NCI-H1092 treated with DMSO at 0.1 percent for 48 hours (cell line): Measurements from ENCODE around the gene LRRC30.
A peak's percentile ranks its signal among the peaks of the same experiment; 100 is the strongest.

Experiments
- DNase-seq: peaks from one replicate; lab custom pipeline; 2025; lab: John Stamatoyannopoulos, UW

Gene LRRC30

DNA sequence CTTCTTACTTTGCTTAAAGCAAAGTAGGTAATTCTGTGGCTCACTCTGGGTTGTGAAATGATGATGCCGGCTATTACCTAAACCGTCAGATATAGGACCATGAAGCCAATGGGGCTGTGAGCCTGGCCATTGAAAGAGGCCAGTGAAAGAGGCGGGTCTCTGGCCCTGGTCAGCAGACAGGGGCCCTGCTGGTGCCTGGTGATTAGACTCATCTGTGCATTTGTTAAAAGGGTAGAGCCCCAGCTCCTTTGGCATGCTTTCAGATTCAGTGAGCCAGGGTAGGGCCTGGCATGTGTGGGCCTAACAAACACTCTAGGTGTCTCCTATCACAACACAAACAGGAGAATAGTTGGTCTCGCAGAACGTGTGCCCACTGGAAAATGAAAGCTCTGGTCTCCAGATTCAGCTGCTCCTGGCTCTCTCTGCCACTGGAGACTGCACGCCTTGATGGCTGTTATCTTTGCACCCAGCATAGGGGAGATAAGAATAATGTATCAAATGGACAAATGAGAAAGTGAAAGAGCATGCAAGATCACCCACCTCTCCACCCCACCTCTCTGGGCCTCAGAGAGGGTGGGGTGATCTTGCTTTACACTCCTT is 6.9 kb downstream of the LRRC30 start:
- DNase-seq = no peak

DNA sequence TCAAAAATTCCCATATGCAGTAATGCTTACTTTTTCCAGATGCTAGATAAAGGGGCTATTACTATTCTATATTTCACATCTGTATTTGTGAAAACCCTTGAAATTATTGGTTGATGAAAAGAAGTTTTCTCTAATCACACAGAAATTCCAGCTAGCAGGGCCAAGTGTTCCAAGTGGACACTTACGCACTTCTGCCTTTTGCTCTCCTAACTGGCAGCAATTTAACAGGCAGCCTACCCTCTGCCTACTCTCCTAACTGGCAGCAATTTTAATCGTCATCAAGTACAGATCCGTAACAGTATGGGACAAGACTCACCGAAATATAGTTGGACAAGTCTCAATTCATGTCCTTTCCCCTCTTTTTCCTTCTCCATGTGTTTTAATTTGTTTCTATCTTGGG is 12.0 kb downstream of the LRRC30 start:
- no peak for DNase-seq

DNA sequence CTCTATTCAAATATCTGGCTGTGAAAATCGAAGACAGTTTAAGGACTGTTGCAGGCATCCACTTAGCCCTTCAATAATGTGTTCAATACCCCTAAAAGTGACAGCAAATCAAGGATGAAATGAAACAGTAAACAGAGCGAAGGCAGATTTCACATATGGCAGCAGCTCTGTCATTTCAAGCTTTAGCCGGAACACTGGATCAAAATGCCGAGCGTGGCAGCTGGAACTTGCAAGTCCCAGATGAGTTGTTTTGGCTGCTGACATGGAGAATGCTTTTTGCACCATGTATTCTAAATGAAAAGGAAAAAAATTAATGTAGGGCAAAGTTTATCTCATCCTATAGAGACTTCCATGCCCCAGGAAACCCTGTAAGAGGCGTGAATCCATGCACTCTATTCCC is 18.0 kb downstream of the LRRC30 start:
- no peak for DNase-seq

DNA sequence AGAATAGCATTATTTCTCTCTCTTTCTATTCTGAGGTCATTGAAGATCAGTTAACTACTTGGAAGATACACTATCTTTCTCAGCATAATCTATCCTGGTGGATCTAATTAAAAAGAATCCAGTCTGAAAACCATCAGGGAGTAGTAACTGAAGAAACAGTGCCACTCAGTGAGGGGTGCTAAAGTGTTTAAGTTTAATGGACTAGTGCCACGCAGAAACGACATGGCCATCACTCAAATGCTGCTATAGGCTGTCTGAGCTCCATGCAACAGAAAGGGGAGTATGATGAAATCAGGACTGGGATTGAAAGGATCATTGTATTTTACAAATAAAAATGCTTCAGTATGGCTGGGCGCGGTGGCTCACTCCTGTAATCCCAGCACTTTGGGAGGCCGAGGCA is 23.3 kb downstream of the LRRC30 start:
- no peak for DNase-seq

DNA sequence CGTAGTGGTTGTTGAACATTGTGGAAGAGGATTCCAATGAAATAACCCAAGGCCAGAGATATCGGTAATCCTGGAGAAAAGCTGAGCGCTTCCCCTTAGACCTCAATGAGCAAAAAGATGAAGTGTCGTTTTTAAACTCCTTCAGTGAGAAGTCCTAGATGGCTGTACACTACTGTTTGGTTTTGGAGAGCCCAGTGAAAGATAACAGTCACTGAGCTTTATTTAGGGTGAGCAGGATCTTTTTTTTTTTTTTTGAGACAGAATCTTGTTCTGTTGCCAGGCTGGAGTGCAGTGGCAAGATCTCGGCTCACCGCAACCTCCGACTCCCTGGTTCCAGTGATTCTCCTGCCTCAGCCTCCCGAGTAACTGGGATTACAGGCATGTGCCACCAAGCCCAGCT is 24.2 kb downstream of the LRRC30 start:
- no peak for DNase-seq

DNA sequence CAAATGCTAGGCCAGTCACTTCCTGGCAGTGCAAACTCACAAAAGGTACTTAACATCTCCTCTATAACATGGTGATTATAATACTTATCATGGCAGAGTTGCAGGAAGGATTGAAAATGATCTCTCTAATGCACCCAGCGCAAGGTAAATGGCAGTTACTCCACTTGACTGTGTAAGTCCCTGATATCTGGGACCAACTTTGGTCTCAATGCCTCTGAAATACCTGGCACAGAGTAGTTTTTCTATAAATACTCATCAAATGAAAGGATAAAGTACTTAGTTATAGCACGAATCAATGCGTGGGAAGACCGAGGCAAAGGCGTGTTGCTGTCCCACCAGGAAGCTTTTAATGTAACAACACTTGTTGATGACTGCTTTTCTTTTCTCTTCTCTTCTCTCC is 24.8 kb downstream of the LRRC30 start:
- no peak for DNase-seq

DNA sequence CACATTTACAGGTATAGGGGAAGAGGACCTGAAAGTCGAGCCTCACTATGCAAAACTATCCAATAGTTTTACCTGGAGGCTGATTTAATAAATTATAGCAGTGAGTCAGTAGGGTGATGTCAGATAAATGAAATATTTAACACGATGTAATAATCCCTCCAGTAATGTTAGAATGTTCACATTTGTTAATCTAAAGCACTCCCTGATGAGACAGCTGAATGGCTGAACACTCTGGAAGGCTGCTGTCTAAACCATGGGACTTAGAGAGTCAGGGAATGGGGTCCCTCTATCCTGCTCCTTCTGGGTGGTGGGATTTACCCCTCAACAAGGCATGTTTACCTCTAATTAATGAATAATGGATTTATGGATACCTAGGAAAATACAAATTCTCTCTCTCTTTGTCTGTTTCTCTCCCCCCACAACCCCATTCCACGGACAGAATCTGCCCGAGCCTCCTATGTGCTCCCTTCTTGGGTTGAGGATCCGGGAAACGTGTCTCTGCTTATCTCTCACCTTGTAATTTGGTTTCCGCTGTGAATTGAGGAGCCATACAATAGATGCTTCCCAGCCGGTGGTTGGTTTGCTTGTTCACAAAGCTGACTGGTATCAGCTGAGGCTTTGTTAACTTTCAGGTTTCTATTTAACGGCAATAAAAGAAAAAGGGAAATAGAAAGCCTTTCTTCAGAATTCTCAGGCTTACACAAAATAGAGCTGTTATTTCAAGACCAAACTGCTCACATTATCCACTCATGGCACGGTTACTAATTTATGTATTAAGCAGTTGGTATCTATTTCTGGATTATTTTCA is 25.9 kb downstream of the LRRC30 start:
- DNase-seq = no peak

DNA sequence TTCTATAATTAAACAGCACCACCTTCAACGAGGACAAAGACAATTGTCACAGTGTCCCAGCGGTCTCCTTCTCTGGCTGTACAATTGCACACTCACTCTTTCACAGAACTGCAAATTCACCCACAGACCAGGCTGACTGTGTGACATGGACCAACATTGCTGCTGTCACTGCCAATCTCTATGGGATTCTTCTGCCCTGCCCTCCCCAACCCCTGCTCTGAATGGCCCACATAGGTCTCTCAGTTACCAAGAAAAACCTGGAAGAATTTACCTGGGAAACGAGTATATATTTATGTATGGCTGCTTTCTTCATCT is 26.5 kb downstream of the LRRC30 start:
- no peak for DNase-seq

DNA sequence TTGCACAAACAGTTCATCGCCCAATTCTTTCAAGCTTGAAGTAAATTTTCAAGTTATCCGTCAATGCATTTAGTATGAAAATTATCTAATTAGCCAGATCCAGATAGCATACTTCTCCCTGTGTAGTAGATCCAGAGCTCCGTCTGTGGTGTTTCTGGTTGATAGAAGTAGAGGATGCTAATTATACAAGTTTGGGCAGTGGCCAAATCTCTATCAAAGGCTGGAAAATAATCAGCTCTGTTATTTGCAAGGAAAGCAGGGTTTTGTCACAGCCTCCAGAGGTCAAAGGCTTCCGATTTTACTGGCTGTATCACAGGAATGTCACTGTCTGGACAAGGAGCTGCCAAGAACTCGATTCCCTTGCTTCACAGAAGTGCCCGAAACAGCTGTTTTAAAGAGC is 28.6 kb downstream of the LRRC30 start:
- peak; percentile 0 for DNase-seq

DNA sequence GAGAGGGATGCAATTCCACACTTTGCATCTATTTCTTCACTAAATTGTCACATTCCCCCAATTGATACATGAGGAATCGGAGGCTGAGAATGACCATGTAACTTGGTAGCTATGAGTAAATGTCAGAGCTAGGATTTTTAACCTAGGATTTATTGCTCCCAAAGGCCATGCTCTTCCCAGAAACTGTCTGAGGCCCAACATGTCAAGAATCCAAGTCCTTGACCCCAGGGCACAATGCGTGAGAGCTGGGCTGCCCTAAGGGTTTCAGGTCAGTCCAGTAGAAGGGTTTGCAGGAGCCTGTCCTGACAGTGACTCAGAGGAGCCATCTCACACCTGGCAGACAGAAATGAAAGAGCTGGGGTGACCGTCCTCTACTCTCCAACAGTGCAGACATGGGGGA is 30.3 kb downstream of the LRRC30 start:
- no peak for DNase-seq

DNA sequence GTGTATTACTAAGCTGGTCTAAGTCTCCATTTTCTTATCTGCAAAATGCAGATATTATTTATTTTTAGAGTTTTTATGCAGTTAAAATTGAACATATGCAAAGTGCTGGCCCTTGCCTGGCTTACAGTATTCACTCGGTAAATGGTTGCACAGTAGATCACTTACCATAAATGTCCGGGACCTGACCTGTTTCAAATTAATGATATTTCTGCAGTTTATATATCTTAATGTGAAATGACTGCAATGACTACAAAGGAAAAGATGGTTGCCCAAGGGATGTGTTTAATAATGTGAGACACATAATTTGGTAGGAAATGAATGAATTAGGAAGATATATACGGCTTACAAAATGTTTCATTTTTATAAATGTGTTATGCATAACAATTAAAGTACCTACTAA is 37.1 kb downstream of the LRRC30 start:
- no peak for DNase-seq

DNA sequence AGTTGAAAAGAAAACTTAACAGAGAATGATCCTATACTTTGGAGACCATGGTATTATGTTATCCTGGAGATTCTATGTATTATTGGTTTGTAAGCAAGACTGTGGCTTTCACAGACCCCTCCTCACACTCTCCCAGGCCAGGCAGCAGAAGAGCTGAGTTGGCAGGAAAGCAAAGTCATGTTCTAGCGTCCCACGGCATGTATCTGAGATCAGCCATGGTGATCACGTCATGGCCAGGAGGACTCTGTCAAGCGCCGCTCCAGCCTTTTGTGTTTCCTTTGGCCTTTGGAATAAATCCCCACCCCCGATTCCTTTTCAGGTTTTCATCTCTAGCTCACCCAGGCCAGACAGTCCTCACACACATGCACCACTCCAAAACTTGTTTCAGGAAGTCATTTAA is 39.1 kb downstream of the LRRC30 start:
- DNase-seq = no peak

DNA sequence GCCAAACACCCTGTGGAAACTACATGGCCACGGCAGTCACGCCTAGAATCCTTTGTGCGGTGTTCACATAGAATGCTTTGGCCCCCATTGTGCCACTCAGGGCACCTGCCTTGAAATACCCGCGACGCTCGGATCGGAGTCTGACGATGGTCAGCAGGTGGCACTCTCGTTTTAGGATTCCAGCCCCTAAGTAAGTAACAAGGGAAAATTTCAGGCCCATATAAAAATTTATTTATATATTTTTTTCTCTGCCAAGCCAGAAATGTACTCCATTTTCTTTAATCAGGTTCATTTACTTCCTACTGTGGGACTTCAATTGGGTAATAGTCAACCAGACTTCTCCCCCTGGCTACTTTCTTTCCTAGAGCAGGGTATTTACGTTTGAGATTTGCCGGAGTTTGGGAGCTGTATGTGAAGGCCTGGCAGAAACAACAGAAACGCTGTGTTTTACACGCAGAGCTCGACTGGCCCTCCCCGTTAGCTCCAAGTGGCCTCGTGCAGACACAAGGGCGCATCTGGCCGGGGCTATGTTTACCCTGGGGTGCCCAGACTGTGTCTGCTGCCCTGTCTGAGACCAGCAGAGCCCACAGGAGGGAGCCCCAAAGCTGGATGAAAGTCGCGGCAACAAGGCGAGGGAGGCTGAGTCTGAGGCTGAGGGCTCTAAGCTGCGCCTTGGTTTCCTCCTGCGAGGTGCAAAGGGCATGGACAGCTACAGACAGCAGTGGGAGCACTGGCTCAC is 41.6 kb downstream of the LRRC30 start:
- DNase-seq = peak; percentile 48

DNA sequence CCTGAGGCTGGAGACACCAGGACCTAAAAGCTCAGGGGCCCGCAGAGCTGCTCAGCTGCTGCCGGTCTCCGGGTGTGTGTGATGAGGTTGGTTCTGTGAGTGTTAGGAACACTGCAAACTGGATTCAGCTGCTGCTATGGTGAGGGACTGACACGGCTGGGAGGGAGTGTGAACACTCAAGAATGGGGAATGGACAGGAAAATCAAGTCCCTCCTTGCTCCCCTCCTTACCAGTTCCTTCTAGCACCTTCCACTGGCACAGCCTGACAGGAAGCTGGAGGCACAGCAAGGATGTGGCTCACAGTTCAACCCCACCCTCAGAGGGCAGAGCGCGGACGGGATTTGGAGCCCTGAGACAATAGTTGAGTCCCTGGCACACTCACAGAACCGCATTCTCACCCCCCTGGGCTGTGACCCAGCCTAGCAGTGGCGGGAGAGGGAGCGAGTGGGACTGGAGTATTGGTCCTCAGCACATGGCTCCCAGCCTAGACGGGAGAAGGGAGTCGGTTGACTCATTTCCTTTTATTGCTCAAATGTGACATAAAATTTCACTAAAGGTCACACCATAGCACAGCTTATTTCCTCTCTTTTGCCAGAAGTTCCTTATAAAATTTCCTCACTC is 42.5 kb downstream of the LRRC30 start:
- no peak for DNase-seq

DNA sequence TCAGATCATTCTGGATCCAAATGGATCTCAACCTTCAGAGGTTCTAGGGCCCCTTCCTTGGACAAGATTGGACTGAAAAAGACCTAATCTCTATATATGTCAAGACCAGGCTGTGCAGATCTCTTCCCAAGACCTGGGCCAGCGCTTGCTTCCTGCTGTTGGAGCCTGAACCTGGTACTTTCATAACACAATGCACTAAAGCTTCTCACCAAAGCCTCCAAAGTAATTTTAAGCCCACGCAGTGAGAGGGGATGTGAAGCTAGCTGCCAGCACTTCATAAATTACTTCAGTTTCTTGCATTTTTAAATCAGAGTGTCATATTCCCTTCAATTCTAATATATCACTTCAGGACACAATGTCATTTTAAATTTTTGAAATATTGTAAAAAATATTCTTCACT is 50.7 kb downstream of the LRRC30 start:
- DNase-seq = no peak
